Ramos (cell line): ENCODE results near the gene ARHGAP29.

ENCODE experiments used
- in situ Hi-C: fragments of 300-500 bp; cut with MboI; formaldehyde crosslinking; loops from one replicate; pipeline ENCODE4 v1.14.3; 2022; ENCODE audit warnings: low sequenced_read_pairs; ENCODE audit not compliant: unreplicated experiment

The ARHGAP29 gene

DNA sequence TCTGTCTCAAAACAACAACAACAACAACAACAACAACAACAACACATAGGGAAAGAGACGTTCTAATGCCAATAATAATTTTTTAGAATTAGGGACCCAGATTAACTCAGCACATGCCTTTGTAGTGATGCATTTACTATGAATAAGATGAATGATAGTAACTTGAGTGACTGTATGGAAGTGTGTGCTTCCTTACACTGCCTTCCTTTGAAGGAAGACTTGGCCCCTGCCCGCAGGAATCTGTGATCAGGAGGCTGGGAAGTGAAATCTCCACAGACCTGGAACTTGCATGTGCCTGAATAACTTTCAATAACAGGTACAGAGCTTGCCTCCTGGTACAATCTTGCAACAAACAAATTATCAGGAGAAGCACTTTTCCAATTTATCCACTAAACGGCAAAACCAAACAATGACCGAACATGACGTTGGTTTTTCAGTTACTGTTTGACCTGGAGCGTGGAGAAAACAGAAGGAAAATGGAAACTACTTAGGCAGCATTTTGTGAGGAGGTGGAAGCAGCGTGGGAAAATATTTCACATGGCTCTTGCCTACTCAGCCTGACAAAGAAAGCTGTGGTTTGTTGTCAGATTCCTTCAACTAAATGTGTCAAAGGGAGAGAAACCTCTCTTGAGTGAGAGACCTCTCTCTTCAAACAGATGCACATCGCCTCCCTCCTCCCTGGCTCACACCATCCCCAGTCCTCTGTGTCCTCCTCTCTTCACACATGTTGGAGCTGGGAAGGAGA, 106.4 kb downstream of the ARHGAP29 start:
- in situ Hi-C loops, result no loop called here

GRCh38 chr1:94126651-94127050, 110.7 kb downstream of the ARHGAP29 start:
- in situ Hi-C loops, result no loop called here

DNA sequence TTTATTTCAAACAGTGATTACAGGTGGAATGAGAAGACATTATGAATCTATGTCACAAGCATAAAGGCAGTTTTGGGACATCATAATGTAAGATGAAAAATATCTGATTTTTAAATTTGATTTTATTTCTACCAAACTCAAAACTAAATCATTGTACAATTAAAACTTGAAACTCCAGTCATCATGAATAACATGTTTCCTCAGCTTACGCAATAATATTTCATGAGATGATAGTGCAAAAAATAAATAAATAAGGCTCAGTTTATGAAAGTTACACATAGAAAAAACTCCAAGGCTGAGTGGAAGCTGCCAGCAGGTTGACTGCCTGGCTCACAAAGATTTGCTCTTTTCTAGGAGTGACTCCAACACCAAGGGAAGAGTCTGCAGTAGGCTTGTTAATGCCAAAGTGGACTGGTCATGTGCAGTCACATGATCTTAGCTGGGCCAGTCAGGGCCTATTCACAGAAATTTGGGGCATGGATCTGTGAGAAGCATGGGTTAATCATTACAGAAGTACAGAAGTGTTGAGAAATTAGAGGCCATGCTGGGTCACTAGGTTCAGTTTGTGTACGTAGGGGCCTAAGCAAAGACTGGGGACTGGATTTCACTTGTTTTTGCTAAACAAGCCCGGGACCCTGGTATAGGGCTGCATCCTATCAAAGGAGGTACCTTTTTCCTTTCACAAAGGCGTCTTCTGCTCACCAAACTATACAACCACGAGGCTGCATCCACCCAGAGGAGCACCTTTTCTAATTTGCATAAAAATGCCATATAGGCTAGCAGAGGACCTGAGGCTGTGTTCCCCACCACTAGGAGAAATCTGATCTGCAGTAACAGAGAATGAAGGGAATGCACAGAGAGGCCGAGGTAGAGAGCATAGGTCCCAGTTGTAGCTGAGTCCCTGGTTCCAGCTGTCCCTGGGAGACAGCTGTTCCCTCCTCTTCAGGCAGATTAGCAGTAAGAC, 111.6 kb downstream of the ARHGAP29 start:
- in situ Hi-C loops, result no loop called here

GRCh38 chr1:94124538-94124937, 112.8 kb downstream of the ARHGAP29 start:
- in situ Hi-C loops, result no loop called here

DNA sequence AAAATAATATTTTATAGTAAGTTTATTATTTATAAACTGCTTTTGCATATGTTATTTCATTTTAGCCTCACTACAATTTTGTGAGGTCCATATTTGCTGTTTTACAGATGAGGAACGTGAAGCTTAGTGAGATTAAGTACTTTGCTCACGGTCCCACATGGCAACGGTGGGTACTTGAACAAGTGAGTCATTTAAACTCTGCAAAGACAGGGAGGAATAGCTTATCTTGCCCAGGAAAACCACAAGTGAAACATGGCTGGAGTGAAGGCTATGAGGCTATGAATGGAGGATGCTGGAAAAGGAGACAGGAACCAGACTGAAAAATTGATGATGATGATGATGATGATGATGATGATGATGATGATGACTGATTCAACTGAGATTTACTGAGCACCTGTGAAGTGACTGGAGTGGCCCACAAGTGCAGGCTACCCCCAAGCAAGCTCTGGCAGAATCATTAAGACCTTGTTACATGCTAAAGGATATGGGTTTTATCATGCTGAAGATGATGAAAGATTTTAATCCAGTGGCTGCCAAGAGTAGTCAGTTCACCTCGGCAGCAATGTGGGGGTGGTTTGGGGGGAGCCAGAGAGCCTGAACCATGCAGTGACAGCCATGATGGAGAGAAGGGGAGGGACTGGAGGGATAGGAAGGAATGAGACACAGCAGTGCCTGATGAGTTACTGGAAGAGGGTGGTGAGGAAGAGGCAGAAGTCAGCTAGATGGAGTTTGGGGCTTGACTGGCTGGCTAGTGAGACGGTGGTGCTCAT, 115.0 kb downstream of the ARHGAP29 start:
- in situ Hi-C loops, result no loop called here
